Keratinocyte (primary cell): ENCODE data around the gene OFD1.

Source experiments
- EZH2 ChIP-seq: IDR thresholded peaks from one replicate; pipeline ENCODE4 v1.6.1; 2012; ENCODE audit warnings: inconsistent platforms, mild to moderate bottlenecking, low read length, moderate library complexity
- TF ChIP-seq, protein P1 (sequence below), 3 experiments: IDR thresholded peaks in 1 of 3; conservative IDR thresholded peaks in 1 of 3; optimal IDR thresholded peaks in 1 of 3; 2 replicates in 2 of 3; 3 replicates in 1 of 3; pipeline versions ENCODE3 to v1.5.1; 2011; ENCODE audit warnings: low read length in 3 of 3, mild to moderate bottlenecking in 3 of 3, moderate library complexity in 2 of 3, control low read depth in 1 of 3, inconsistent platforms in 1 of 3; ENCODE audit not compliant: insufficient read depth in 2 of 3; ENCODE audit errors: extremely low read depth in 1 of 3

DNA sequence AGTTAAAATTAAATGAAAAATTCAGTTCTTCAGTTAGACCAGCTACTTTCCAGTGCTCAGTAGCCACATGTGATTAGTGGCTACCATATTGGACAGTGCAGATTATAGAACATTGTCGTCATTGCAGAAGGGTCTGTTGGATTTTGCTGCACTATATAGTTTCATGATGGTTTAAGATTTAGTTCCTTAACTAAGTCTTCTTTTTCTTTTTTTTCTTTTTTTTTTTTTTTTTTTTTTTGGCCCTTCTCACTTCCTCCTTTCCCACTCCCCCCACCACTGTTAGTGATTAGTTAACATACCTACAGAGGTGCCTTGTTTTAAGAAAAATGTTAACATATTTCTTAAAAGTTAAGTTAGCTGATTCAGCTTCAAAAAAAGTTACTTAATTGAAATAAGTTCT lies 36.6 kb upstream of the OFD1 start:
- TF ChIP-seq, protein P1, sequence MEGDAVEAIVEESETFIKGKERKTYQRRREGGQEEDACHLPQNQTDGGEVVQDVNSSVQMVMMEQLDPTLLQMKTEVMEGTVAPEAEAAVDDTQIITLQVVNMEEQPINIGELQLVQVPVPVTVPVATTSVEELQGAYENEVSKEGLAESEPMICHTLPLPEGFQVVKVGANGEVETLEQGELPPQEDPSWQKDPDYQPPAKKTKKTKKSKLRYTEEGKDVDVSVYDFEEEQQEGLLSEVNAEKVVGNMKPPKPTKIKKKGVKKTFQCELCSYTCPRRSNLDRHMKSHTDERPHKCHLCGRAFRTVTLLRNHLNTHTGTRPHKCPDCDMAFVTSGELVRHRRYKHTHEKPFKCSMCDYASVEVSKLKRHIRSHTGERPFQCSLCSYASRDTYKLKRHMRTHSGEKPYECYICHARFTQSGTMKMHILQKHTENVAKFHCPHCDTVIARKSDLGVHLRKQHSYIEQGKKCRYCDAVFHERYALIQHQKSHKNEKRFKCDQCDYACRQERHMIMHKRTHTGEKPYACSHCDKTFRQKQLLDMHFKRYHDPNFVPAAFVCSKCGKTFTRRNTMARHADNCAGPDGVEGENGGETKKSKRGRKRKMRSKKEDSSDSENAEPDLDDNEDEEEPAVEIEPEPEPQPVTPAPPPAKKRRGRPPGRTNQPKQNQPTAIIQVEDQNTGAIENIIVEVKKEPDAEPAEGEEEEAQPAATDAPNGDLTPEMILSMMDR (optimal IDR thresholded peaks at IDR 0.05 in 1 of 3, IDR thresholded peaks at IDR 0.05 in 1 of 3, conservative IDR thresholded peaks at IDR 0.05 in 1 of 3; ENCODE audit: extremely low read depth in 1 of 3, insufficient read depth in 2 of 3, low read length in 3 of 3): no peak
- TF ChIP-seq EZH2: no peak
